Activated CD4-positive, alpha-beta T cell treated with anti-CD3 and anti-CD28 coated beads, Interleukin-2, amount 10 ng/mL, durations not matched to agents 7 days and 5 days (primary cell): Measurements from ENCODE around the gene TUBB4B. TPM values are rescaled to one million over a fixed set of nuclear protein-coding genes. Genes with fewer than 3 reads are reported as not detected.

Source experiments
- CTCF ChIA-PET: fragments of 350-600 bp; sonication (Branson Sonifier 250); formaldehyde crosslinking; loops from one replicate; lab custom pipeline; 2021; ENCODE audit warnings: antibody characterized with exemption; lab: Charles Lee
- POLR2A ChIA-PET: fragments of 350-600 bp; sonication (Branson Sonifier 250); formaldehyde crosslinking; loops from one replicate; lab custom pipeline; 2021; ENCODE audit warnings: antibody characterized with exemption; lab: Charles Lee
- DNase-seq: peaks from one replicate; pipeline ENCODE4 v3.0.0-alpha.2; 2020
- H3K27ac Mint-ChIP-seq: one replicate; pipeline ENCODE4 v1.8.0; 2021; ENCODE audit warnings: mild to moderate bottlenecking, moderate library complexity, mixed read lengths
- H3K27me3 Mint-ChIP-seq: one replicate; pipeline ENCODE4 v1.8.0; 2021; ENCODE audit warnings: mixed read lengths
- H3K36me3 Mint-ChIP-seq: one replicate; pipeline ENCODE4 v1.8.0; 2021; ENCODE audit warnings: low read depth, mixed read lengths
- H3K4me1 Mint-ChIP-seq: one replicate; pipeline ENCODE4 v1.8.0; 2021; ENCODE audit warnings: mixed read lengths
- H3K4me3 Mint-ChIP-seq: one replicate; pipeline ENCODE4 v1.8.0; 2021; ENCODE audit warnings: mild to moderate bottlenecking, moderate library complexity, mixed read lengths
- H3K9me3 Mint-ChIP-seq: one replicate; pipeline ENCODE4 v1.8.0; 2021; ENCODE audit warnings: mixed read lengths
- total RNA-seq, 2 experiments: library from RNA; stranded (reverse); gene quantifications; one replicate each; pipeline ENCODE4 v1.2.3, GENCODE V29; 2021

The TUBB4B gene
- total RNA-seq, 2 experiments from 2014 or later = 355 to 382 TPM

- H3K27ac Mint-ChIP-seq = no peak overlapping the region
- peaks cover 5% of the 10 kb centered on the region for H3K36me3 Mint-ChIP-seq
- POLR2A ChIA-PET = no interaction called here
- H3K4me1 Mint-ChIP-seq = no peaks in the 10 kb centered on the region
- no peak for DNase-seq
- H3K27me3 Mint-ChIP-seq = no peaks in the 10 kb centered on the region
- CTCF ChIA-PET = interaction anchor here (0.9 to 1.4 kb wide), 3 partner anchors 9 to 23 kb away, joined by 3 to 4 read pairs (median 3); partner anchors contain the start of genes NDOR1, RNF224 and TMEM203
- H3K9me3 Mint-ChIP-seq = no peaks in the 10 kb centered on the region
- no peak overlapping the region for H3K4me3 Mint-ChIP-seq
These were observed 25.7 kb upstream of the TUBB4B start for GRCh38 chr9:137215196-137215986.

- CTCF ChIA-PET = interaction anchor here (0.6 to 1.2 kb wide), 4 partner anchors 10 to 355 kb away, joined by 3 to 4 read pairs (median 4); partner anchors contain the start of genes NDOR1, RNF224 and TMEM203
- POLR2A ChIA-PET = no interaction called here
- Mint-ChIP-seq H3K27ac (no peak overlapping the region), H3K4me1 (peaks cover 2% of the 10 kb centered on the region), H3K9me3 (no peaks in the 10 kb centered on the region), H3K4me3 (no peak overlapping the region), H3K36me3 (peaks cover 5% of the 10 kb centered on the region), H3K27me3 (no peaks in the 10 kb centered on the region)
- DNase-seq = no peak
These were observed 24.7 kb upstream of the TUBB4B start for GRCh38 chr9:137216188-137216965.

- POLR2A ChIA-PET = no interaction called here
- Mint-ChIP-seq H3K36me3 (peaks cover 5% of the 10 kb centered on the region), H3K4me1 (peaks cover 2% of the 10 kb centered on the region), H3K27ac (no peak overlapping the region), H3K27me3 (no peaks in the 10 kb centered on the region), H3K9me3 (no peaks in the 10 kb centered on the region), H3K4me3 (no peak overlapping the region)
- no peak for DNase-seq
- CTCF ChIA-PET = interaction anchor here (0.6 to 1.1 kb wide), 2 partner anchors 22 to 191 kb away, joined by 3 to 5 read pairs; no protein-coding TSS in a partner anchor
These were observed 23.5 kb upstream of the TUBB4B start for GRCh38 chr9:137217276-137218211.

GRCh38 chr9:137218212-137218753 lies 22.8 kb upstream of the TUBB4B start:
- POLR2A ChIA-PET = no interaction called here
- Mint-ChIP-seq H3K27ac (no peak overlapping the region), H3K4me3 (no peak overlapping the region), H3K27me3 (no peaks in the 10 kb centered on the region), H3K4me1 (peaks cover 7% of the 10 kb centered on the region), H3K36me3 (peaks cover 2% of the 10 kb centered on the region), H3K9me3 (no peaks in the 10 kb centered on the region)
- CTCF ChIA-PET = interaction anchor here (0.6 to 1.1 kb wide), 2 partner anchors 21 to 171 kb away, joined by 3 to 5 read pairs; no protein-coding TSS in a partner anchor
- DNase-seq = no peak

- Mint-ChIP-seq H3K36me3 (peaks cover 2% of the 10 kb centered on the region), H3K4me1 (peaks cover 7% of the 10 kb centered on the region), H3K4me3 (no peak overlapping the region), H3K27me3 (no peaks in the 10 kb centered on the region), H3K9me3 (no peaks in the 10 kb centered on the region), H3K27ac (peak overlapping the region; percentile 36)
- CTCF ChIA-PET = interaction anchor here (0.6 to 1.1 kb wide), 3 partner anchors 12 to 172 kb away, joined by 3 to 5 read pairs (median 3); no protein-coding TSS in a partner anchor
- POLR2A ChIA-PET = no interaction called here
- no peak for DNase-seq
These were observed 22.3 kb upstream of the TUBB4B start for GRCh38 chr9:137218754-137219271.

GRCh38 chr9:137219757-137220316 lies 21.2 kb upstream of the TUBB4B start:
- Mint-ChIP-seq H3K4me3 (peak overlapping the region; percentile 11), H3K27me3 (no peaks in the 10 kb centered on the region), H3K9me3 (no peaks in the 10 kb centered on the region), H3K36me3 (peaks cover 2% of the 10 kb centered on the region), H3K27ac (no peak overlapping the region), H3K4me1 (peaks cover 13% of the 10 kb centered on the region)
- no peak for DNase-seq
- ChIA-PET POLR2A (no interaction called here), CTCF (interaction anchor here (0.9 to 1.4 kb wide), 3 partner anchors 13 to 17 kb away, joined by 3 read pairs; no protein-coding TSS in a partner anchor)

- Mint-ChIP-seq H3K4me1 (peaks cover 18% of the 10 kb centered on the region), H3K27me3 (no peaks in the 10 kb centered on the region), H3K27ac (no peak overlapping the region), H3K9me3 (no peaks in the 10 kb centered on the region), H3K36me3 (peaks cover 2% of the 10 kb centered on the region), H3K4me3 (peak overlapping the region; percentile 54)
- ChIA-PET POLR2A (no interaction called here), CTCF (interaction anchor here (0.9 to 1.6 kb wide), 3 partner anchors 16 to 50 kb away, joined by 3 read pairs; no protein-coding TSS in a partner anchor)
- no peak for DNase-seq
These were observed 20.6 kb upstream of the TUBB4B start for GRCh38 chr9:137220317-137221094.

- Mint-ChIP-seq H3K27me3 (no peaks in the 10 kb centered on the region), H3K27ac (no peak overlapping the region), H3K4me1 (peaks cover 18% of the 10 kb centered on the region), H3K9me3 (no peaks in the 10 kb centered on the region), H3K36me3 (peaks cover 2% of the 10 kb centered on the region), H3K4me3 (peak overlapping the region; percentile 54)
- ChIA-PET CTCF (interaction anchor here (1.4 to 1.6 kb wide), 2 partner anchors 16 to 50 kb away, joined by 3 read pairs; no protein-coding TSS in a partner anchor), POLR2A (interaction anchor here (0.5 kb wide), 1 partner anchor 197 kb away, joined by 9 read pairs; no protein-coding TSS in a partner anchor)
- DNase-seq = no peak
These were observed 20.0 kb upstream of the TUBB4B start for GRCh38 chr9:137221095-137221505.

GRCh38 chr9:137221506-137222111 lies 19.5 kb upstream of the TUBB4B start:
- Mint-ChIP-seq H3K4me1 (peaks cover 18% of the 10 kb centered on the region), H3K9me3 (no peaks in the 10 kb centered on the region), H3K27me3 (no peaks in the 10 kb centered on the region), H3K36me3 (peaks cover 2% of the 10 kb centered on the region), H3K27ac (no peak overlapping the region), H3K4me3 (no peak overlapping the region)
- no peak for DNase-seq
- CTCF ChIA-PET = interaction anchor here (1.1 to 1.6 kb wide), 2 partner anchors 51 to 186 kb away, joined by 3 read pairs; no protein-coding TSS in a partner anchor
- POLR2A ChIA-PET = interaction anchor here (0.5 kb wide), 1 partner anchor 198 kb away, joined by 9 read pairs; no protein-coding TSS in a partner anchor
